Endothelial cell of umbilical vein (primary cell): ENCODE results near the gene PI4KA. TPM values are rescaled to one million over a fixed set of nuclear protein-coding genes. Genes with fewer than 3 reads are reported as not detected.

Source experiments
- BruUV-seq: library from RNA; stranded (reverse); fragments of 400-500 nt; replicated peaks from 2 replicates; lab custom pipeline; 2021; lab: Mats Ljungman, UMichigan
- CTCF ChIA-PET: fragments of 300-600, 350-600 bp; sonication (Branson Sonifier 250); formaldehyde crosslinking; loops from one replicate; lab custom pipeline; 2021; ENCODE audit warnings: antibody characterized with exemption, inconsistent platforms; lab: Charles Lee
- POLR2A ChIA-PET: fragments of 300-600, 350-600 bp; sonication (Branson Sonifier 250); formaldehyde crosslinking; loops from one replicate; lab custom pipeline; 2021; ENCODE audit warnings: antibody characterized with exemption, inconsistent platforms; lab: Charles Lee
- DNase-seq: peaks from one replicate; pipeline ENCODE4 v3.0.0-alpha.2; 2011; ENCODE audit warnings: low read depth, low spot score
- FAIRE-seq: peaks from 2 replicates; lab custom pipeline; 2011; peaks lifted over from hg19 to GRCh38; lab: Jason Lieb, UNC
- H2AFZ ChIP-seq: 2 replicates; pipeline ENCODE4 v1.6.0; 2012; ENCODE audit warnings: low read depth, low read length, control low read depth, inconsistent platforms
- H3K27ac ChIP-seq: 2 replicates; pipeline ENCODE4 v1.5.1; 2011; ENCODE audit warnings: low read depth, mild to moderate bottlenecking, control low read depth, low read length, moderate library complexity; ENCODE audit not compliant: insufficient read depth
- H3K27me3 ChIP-seq, 2 experiments: 2 replicates each; pipeline versions ENCODE4 v1.6.0 to v1.6.1; 2011; ENCODE audit warnings: low read length in 2 of 2, mixed read lengths in 1 of 2; ENCODE audit not compliant: control insufficient read depth in 2 of 2, insufficient read depth in 2 of 2
- H3K36me3 ChIP-seq, 2 experiments: 2 replicates in 1 of 2; 3 replicates in 1 of 2; pipeline ENCODE4 v1.5.1; 2011; ENCODE audit warnings: low read length in 2 of 2, mild to moderate bottlenecking in 1 of 2, moderate library complexity in 1 of 2; ENCODE audit not compliant: control insufficient read depth in 2 of 2, insufficient read depth in 2 of 2; ENCODE audit errors: extremely low read depth in 1 of 2
- H3K4me1 ChIP-seq: 3 replicates; pipeline ENCODE4 v1.5.1; 2011; ENCODE audit warnings: mild to moderate bottlenecking, low read length; ENCODE audit not compliant: control insufficient read depth, insufficient read depth; ENCODE audit errors: extremely low read depth
- H3K4me2 ChIP-seq: 2 replicates; pipeline ENCODE4 v1.6.1; 2011; ENCODE audit warnings: low read length, control low read depth, mixed read lengths; ENCODE audit not compliant: insufficient read depth
- H3K4me3 ChIP-seq, 3 experiments: fragments of 200-600 bp in 1 of 3; sonication (generic), shearing (Covaris generic) in 1 of 3; replicated peaks in 1 of 3; 2 replicates each; pipeline ENCODE4 v1.5.1; 2011 to 2016; ENCODE audit warnings: control low read depth in 3 of 3, low read length in 3 of 3, mild to moderate bottlenecking in 2 of 3, inconsistent platforms in 1 of 3, low read depth in 1 of 3, moderate library complexity in 1 of 3; ENCODE audit not compliant: insufficient read depth in 1 of 3
- H3K79me2 ChIP-seq: 2 replicates; pipeline ENCODE4 v1.6.0; 2012; ENCODE audit warnings: low read length, inconsistent platforms; ENCODE audit not compliant: control insufficient read depth, insufficient read depth
- H3K9ac ChIP-seq: replicated peaks from 2 replicates; pipeline ENCODE3; 2011; ENCODE audit warnings: low read length, control low read depth; ENCODE audit not compliant: insufficient read depth; ENCODE audit errors: extremely low read depth
- H3K9me1 ChIP-seq: replicated peaks from 3 replicates; pipeline ENCODE4 v1.6.0; 2011; ENCODE audit warnings: mild to moderate bottlenecking, low read length; ENCODE audit not compliant: control insufficient read depth, insufficient read depth; ENCODE audit errors: extremely low read depth
- H3K9me3 ChIP-seq: replicated peaks from 2 replicates; pipeline ENCODE4 v1.5.1; 2012; ENCODE audit warnings: low read length, inconsistent platforms; ENCODE audit not compliant: control insufficient read depth, insufficient read depth
- H4K20me1 ChIP-seq: replicated peaks from 2 replicates; pipeline ENCODE3; 2011; ENCODE audit warnings: mild to moderate bottlenecking, low read length; ENCODE audit not compliant: control insufficient read depth, insufficient read depth; ENCODE audit errors: extremely low read depth
- EZH2 ChIP-seq: IDR thresholded peaks from 2 replicates; pipeline ENCODE4 v1.6.1; 2012; ENCODE audit warnings: borderline replicate concordance, low read depth, mild to moderate bottlenecking, moderate library complexity, low read length, inconsistent platforms; ENCODE audit not compliant: severe bottlenecking
- FOS ChIP-seq: IDR thresholded peaks from 2 replicates; pipeline ENCODE4 v1.6.1; 2011; ENCODE audit warnings: mild to moderate bottlenecking, low read length, moderate library complexity, borderline replicate concordance; ENCODE audit not compliant: insufficient read depth
- GATA2 ChIP-seq: IDR thresholded peaks from 2 replicates; pipeline ENCODE4 v1.7.0; 2011; ENCODE audit warnings: low read depth, mild to moderate bottlenecking, moderate library complexity, mixed read lengths, low read length; ENCODE audit not compliant: insufficient read length, insufficient read depth
- JUN ChIP-seq: IDR thresholded peaks from 2 replicates; pipeline ENCODE4 v1.6.1; 2011; ENCODE audit warnings: borderline replicate concordance, low read depth; ENCODE audit not compliant: insufficient read length, insufficient read depth
- MYC ChIP-seq: IDR thresholded peaks from one replicate; pipeline ENCODE4 v1.6.1; 2011; ENCODE audit warnings: mild to moderate bottlenecking, low read depth, low read length
- POLR2A ChIP-seq: IDR thresholded peaks from 2 replicates; pipeline ENCODE4 v1.6.1; 2012; ENCODE audit warnings: low read depth, mild to moderate bottlenecking, control low read depth, low read length
- POLR2AphosphoS5 ChIP-seq: IDR thresholded peaks from 2 replicates; pipeline ENCODE4 v1.6.1; 2012; ENCODE audit warnings: low read depth, mild to moderate bottlenecking, control low read depth, low read length, moderate library complexity; ENCODE audit not compliant: insufficient read depth
- dilution Hi-C: fragments of 300-500 bp; cut with MboI; formaldehyde crosslinking; loops from one replicate; pipeline ENCODE4 v1.15.0; 2019; ENCODE audit warnings: low sequenced_read_pairs; ENCODE audit not compliant: extremely low pct_ligation_motif_present
- intact Hi-C: fragments of 100-400 bp; cut with micrococcal nuclease; formaldehyde crosslinking; loops from one replicate; pipeline ENCODE4 v1.10.0; 2022
- polyA plus RNA-seq, 4 experiments: library from polyadenylated mRNA; depleted of rRNA in 3 of 4; stranded (reverse) in 3 of 4; unstranded in 1 of 4; fragments of >200 nt; gene quantifications; 2 replicates each; pipeline versions ENCODE4 v1.2.1 to v1.2.3, GENCODE V29; 2011 to 2012; ENCODE audit warnings: missing spikeins in 1 of 4
- total RNA-seq: library from RNA; stranded (reverse); gene quantifications from 2 replicates; pipeline ENCODE4 v1.2.3, GENCODE V29; 2021
- TF ChIP-seq, protein P1 (sequence below): IDR thresholded peaks from 2 replicates; pipeline ENCODE4 v1.6.1; 2011; ENCODE audit not compliant: insufficient read depth, insufficient read length
- TF ChIP-seq, protein P2 (sequence below), 2 donors: IDR thresholded peaks; 1 replicate in 1 of 2; 2 replicates in 1 of 2; pipeline ENCODE4 v1.5.1; 2011; ENCODE audit warnings: low read length in 2 of 2, mild to moderate bottlenecking in 2 of 2, moderate library complexity in 2 of 2, control low read depth in 1 of 2, inconsistent platforms in 1 of 2, low read depth in 1 of 2; ENCODE audit not compliant: insufficient read depth in 1 of 2; ENCODE audit errors: extremely low read depth in 1 of 2

Gene PI4KA
- total and polyA plus RNA-seq, 2 donors (not counting 3 experiments of a cell fraction or from before 2014, with no cell fraction given): 28.9 to 56.4 TPM

DNA sequence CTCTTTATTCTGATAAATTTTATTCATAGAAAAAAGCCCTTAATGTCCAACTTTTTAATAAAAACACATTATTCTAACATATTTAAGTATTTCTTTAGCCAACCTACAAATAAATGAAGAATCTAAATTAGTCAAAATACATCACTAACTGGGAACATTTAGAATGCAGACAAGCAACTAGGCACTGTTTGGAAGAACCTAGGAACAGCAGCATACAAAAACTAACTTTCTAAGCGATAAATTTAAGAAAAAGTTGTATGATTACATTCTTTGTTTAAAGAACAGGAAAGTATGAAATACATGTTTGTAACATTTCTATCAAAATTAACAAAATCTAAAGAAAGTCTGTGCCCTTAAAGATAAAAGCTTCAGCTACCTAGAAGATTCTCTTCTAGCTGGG lies 35.3 kb downstream of the PI4KA start:
- intact Hi-C loops (no loop called here), dilution Hi-C loops (no loop called here)
- H3K4me3 ChIP-seq: no peak overlapping the region
- no peaks in the 10 kb centered on the region for H3K9me1 ChIP-seq
- no peak for FAIRE-seq
- no peak overlapping the region for H3K9ac ChIP-seq
- no peak for DNase-seq
- no TSS peak for BruUV-seq
- H3K36me3 ChIP-seq: peaks cover 0 to 5% of the 10 kb centered on the region in 2 experiments
- ChIA-PET POLR2A (no interaction called here), CTCF (interaction anchor here (1.6 kb wide), 1 partner anchor 39 kb away, joined by 5 read pairs; no protein-coding TSS in a partner anchor)
- no peaks in the 10 kb centered on the region for H3K9me3 ChIP-seq
- no peak for TF ChIP-seq MYC
- TF ChIP-seq, protein P1, sequence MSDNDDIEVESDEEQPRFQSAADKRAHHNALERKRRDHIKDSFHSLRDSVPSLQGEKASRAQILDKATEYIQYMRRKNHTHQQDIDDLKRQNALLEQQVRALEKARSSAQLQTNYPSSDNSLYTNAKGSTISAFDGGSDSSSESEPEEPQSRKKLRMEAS: no peak
- TF ChIP-seq, protein P2, sequence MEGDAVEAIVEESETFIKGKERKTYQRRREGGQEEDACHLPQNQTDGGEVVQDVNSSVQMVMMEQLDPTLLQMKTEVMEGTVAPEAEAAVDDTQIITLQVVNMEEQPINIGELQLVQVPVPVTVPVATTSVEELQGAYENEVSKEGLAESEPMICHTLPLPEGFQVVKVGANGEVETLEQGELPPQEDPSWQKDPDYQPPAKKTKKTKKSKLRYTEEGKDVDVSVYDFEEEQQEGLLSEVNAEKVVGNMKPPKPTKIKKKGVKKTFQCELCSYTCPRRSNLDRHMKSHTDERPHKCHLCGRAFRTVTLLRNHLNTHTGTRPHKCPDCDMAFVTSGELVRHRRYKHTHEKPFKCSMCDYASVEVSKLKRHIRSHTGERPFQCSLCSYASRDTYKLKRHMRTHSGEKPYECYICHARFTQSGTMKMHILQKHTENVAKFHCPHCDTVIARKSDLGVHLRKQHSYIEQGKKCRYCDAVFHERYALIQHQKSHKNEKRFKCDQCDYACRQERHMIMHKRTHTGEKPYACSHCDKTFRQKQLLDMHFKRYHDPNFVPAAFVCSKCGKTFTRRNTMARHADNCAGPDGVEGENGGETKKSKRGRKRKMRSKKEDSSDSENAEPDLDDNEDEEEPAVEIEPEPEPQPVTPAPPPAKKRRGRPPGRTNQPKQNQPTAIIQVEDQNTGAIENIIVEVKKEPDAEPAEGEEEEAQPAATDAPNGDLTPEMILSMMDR (IDR thresholded peaks at IDR 0.05; ENCODE audit: extremely low read depth in 1 of 2, insufficient read depth in 1 of 2, low read depth in 1 of 2, low read length in 2 of 2): no peak
- TF ChIP-seq POLR2AphosphoS5: no peak
- no peak for TF ChIP-seq POLR2A
- TF ChIP-seq GATA2: no peak
- TF ChIP-seq JUN: no peak
- no peak for TF ChIP-seq FOS
- no peak for TF ChIP-seq EZH2
- H3K79me2 ChIP-seq: no peaks in the 10 kb centered on the region
- no peaks in the 10 kb centered on the region for H4K20me1 ChIP-seq
- no peak overlapping the region for H2AFZ ChIP-seq
- H3K4me1 ChIP-seq: no peaks in the 10 kb centered on the region
- H3K27ac ChIP-seq: no peak overlapping the region
- no peak overlapping the region for H3K4me2 ChIP-seq
- H3K27me3 ChIP-seq: no peaks in the 10 kb centered on the region
